Gastrocnemius medialis (tissue), 4 donors: ENCODE data around the gene MLIP.

Experiments
- CTCF ChIP-seq, 5 experiments: fragments of 450-650 bp in 3 of 5; fragments of 200-600 bp in 2 of 5; sonication (generic) in 2 of 5; IDR thresholded peaks in 4 of 5; conservative IDR thresholded peaks in 1 of 5; 1 replicate in 4 of 5; 2 replicates in 1 of 5; pipeline ENCODE4 v1.5.1; 2016 to 2019; ENCODE audit warnings: antibody characterized with exemption in 5 of 5, mild to moderate bottlenecking in 3 of 5, moderate library complexity in 3 of 5
- POLR2A ChIP-seq, 2 donors: fragments of 450-650 bp; IDR thresholded peaks; one replicate each; pipeline ENCODE4 v1.6.1; 2017; ENCODE audit warnings: antibody characterized with exemption in 2 of 2, mild to moderate bottlenecking in 2 of 2, moderate library complexity in 2 of 2

GRCh38 chr6:54216336-54216735, 105.1 kb downstream of the MLIP start:
- TF ChIP-seq CTCF (IDR thresholded peaks at IDR 0.05 in 4 of 5, conservative IDR thresholded peaks at IDR 0.05 in 1 of 5) (no peak), POLR2A (IDR thresholded peaks at IDR 0.05) (no peak)
